GM12801 (cell line): Measurements from ENCODE around the gene ATP8B4.

Source experiments
- CTCF ChIP-seq: IDR thresholded peaks from one replicate; pipeline ENCODE4 v1.5.1; 2011; ENCODE audit warnings: control low read depth; ENCODE audit not compliant: insufficient read length; ENCODE audit errors: extremely low read depth

Gene ATP8B4

GRCh38 chr15:49901996-49902684 lies 216.9 kb downstream of the ATP8B4 start:
- no peak for TF ChIP-seq CTCF

- TF ChIP-seq CTCF: no peak
Observed at GRCh38 chr15:49901321-49901720, 217.7 kb downstream of the ATP8B4 start.

GRCh38 chr15:49900903-49901235 lies 218.2 kb downstream of the ATP8B4 start:
- no peak for TF ChIP-seq CTCF

- no peak for TF ChIP-seq CTCF
Observed at GRCh38 chr15:49900006-49900902, 218.8 kb downstream of the ATP8B4 start.

GRCh38 chr15:49898575-49899283 lies 220.3 kb downstream of the ATP8B4 start:
- TF ChIP-seq CTCF: no peak

- no peak for TF ChIP-seq CTCF
Observed at GRCh38 chr15:49898097-49898496, 220.9 kb downstream of the ATP8B4 start.
